H1 (cell line): ENCODE results near the gene F11R. TPM values are rescaled to one million over a fixed set of nuclear protein-coding genes. Genes with fewer than 3 reads are reported as not detected.
A peak's percentile ranks its signal among the peaks of the same experiment; 100 is the strongest.

Experiments used
- CTCF ChIA-PET: fragments of 300-600 bp; sonication (Branson Sonifier 250); formaldehyde crosslinking; loops from one replicate; lab custom pipeline; 2021; ENCODE audit not compliant: partially characterized antibody; lab: Charles Lee
- POLR2A ChIA-PET: fragments of 300-600 bp; sonication (Branson Sonifier 250); formaldehyde crosslinking; loops from one replicate; lab custom pipeline; 2021; ENCODE audit warnings: inconsistent platforms; ENCODE audit not compliant: partially characterized antibody; lab: Charles Lee
- DNase-seq, 2 experiments: peaks; one replicate each; pipeline versions ENCODE4 v3.0.0 to v3.0.0-alpha.2; 2010 to 2022; ENCODE audit warnings: low spot score in 2 of 2, low read depth in 1 of 2, mixed read lengths in 1 of 2
- FAIRE-seq: peaks from 2 replicates; lab custom pipeline; 2011; peaks lifted over from hg19 to GRCh38; lab: Jason Lieb, UNC
- H2AFZ ChIP-seq: 2 replicates; pipeline ENCODE4 v1.8.1; 2012; ENCODE audit warnings: low read length, inconsistent platforms
- H2AK5ac ChIP-seq: 2 replicates; pipeline ENCODE4 v1.6.1; 2013; ENCODE audit warnings: low read depth, low read length
- H2BK120ac ChIP-seq: replicated peaks from 2 replicates; pipeline ENCODE3; 2013; ENCODE audit warnings: low read depth, low read length, inconsistent platforms
- H2BK12ac ChIP-seq: 2 replicates; pipeline ENCODE4 v1.6.1; 2013; ENCODE audit warnings: low read depth, low read length
- H2BK15ac ChIP-seq: 2 replicates; pipeline ENCODE4 v1.6.1; 2013; ENCODE audit warnings: low read length
- H2BK20ac ChIP-seq: 2 replicates; pipeline ENCODE4 v1.6.1; 2013; ENCODE audit warnings: low read length
- H2BK5ac ChIP-seq: 2 replicates; pipeline ENCODE4 v1.6.1; 2013; ENCODE audit warnings: low read depth, low read length
- H3K14ac ChIP-seq: 2 replicates; pipeline ENCODE4 v1.6.1; 2013; ENCODE audit warnings: inconsistent platforms; ENCODE audit not compliant: insufficient read length
- H3K18ac ChIP-seq: 2 replicates; pipeline ENCODE4 v1.6.1; 2013; ENCODE audit warnings: low read length; ENCODE audit errors: extremely low read depth
- H3K23ac ChIP-seq: 2 replicates; pipeline ENCODE4 v1.6.1; 2013; ENCODE audit warnings: inconsistent platforms; ENCODE audit not compliant: insufficient read length
- H3K23me2 ChIP-seq: 2 replicates; pipeline ENCODE4 v1.6.1; 2013; ENCODE audit warnings: low read depth, low read length
- H3K27ac ChIP-seq: 2 replicates; pipeline ENCODE4 v1.6.1; 2011; ENCODE audit warnings: low read depth, low read length, inconsistent platforms
- H3K27me3 ChIP-seq, 4 experiments: replicated peaks in 1 of 4; 1 replicate in 1 of 4; 2 replicates in 3 of 4; pipeline versions ENCODE4 v1.6.1 to v1.8.1; 2011 to 2013; ENCODE audit warnings: low read length in 3 of 4, mild to moderate bottlenecking in 3 of 4, inconsistent platforms in 2 of 4, mixed read lengths in 2 of 4, moderate library complexity in 1 of 4; ENCODE audit not compliant: control insufficient read depth in 3 of 4, insufficient read depth in 3 of 4; ENCODE audit errors: extremely low read depth in 1 of 4
- H3K36me3 ChIP-seq, 4 experiments: 2 replicates each; pipeline versions ENCODE4 v1.6.1 to v1.8.1; 2011 to 2013; ENCODE audit warnings: mild to moderate bottlenecking in 4 of 4, low read length in 3 of 4, moderate library complexity in 2 of 4, control low read depth in 1 of 4, inconsistent platforms in 1 of 4; ENCODE audit not compliant: insufficient read depth in 4 of 4, control insufficient read depth in 2 of 4
- H3K4ac ChIP-seq: replicated peaks from 2 replicates; pipeline ENCODE3; 2013; ENCODE audit warnings: low read length, low read depth, mixed read lengths, inconsistent platforms; ENCODE audit not compliant: insufficient read length
- H3K4me1 ChIP-seq, 4 experiments: replicated peaks in 1 of 4; 1 replicate in 1 of 4; 2 replicates in 3 of 4; pipeline versions ENCODE4 v1.6.1 to v1.8.1; 2011 to 2013; ENCODE audit warnings: low read length in 3 of 4, inconsistent platforms in 2 of 4, mixed read lengths in 1 of 4; ENCODE audit not compliant: insufficient read depth in 4 of 4, control insufficient read depth in 3 of 4
- H3K4me2 ChIP-seq, 2 experiments: 2 replicates each; pipeline versions ENCODE4 v1.6.1 to v1.8.1; 2011 to 2013; ENCODE audit warnings: low read depth in 2 of 2, low read length in 2 of 2, control low read depth in 1 of 2, inconsistent platforms in 1 of 2, mild to moderate bottlenecking in 1 of 2; ENCODE audit not compliant: insufficient read depth in 1 of 2
- H3K4me3 ChIP-seq, 4 experiments: fragments of 200-600, 300-600 bp in 1 of 4; sonication (generic), shearing (Covaris generic), sonication (Bioruptor Twin) in 1 of 4; 2 replicates each; pipeline versions ENCODE4 v1.5.1 to v1.8.1; 2011 to 2016; ENCODE audit warnings: low read length in 4 of 4, low read depth in 3 of 4, control low read depth in 2 of 4, inconsistent platforms in 2 of 4, mild to moderate bottlenecking in 2 of 4, mixed read lengths in 1 of 4, moderate library complexity in 1 of 4; ENCODE audit not compliant: insufficient read depth in 2 of 4; ENCODE audit errors: extremely low read depth in 1 of 4
- H3K56ac ChIP-seq: replicated peaks from 2 replicates; pipeline ENCODE3; 2013; ENCODE audit warnings: low read depth, mild to moderate bottlenecking, mixed read lengths, low read length, inconsistent platforms; ENCODE audit not compliant: insufficient read length
- H3K79me1 ChIP-seq: 2 replicates; pipeline ENCODE4 v1.6.1; 2013; ENCODE audit warnings: low read depth, low read length, control low read depth
- H3K79me2 ChIP-seq, 2 experiments: 2 replicates each; pipeline versions ENCODE4 v1.6.1 to v1.8.1; 2012 to 2013; ENCODE audit warnings: low read length in 2 of 2, mild to moderate bottlenecking in 2 of 2, inconsistent platforms in 1 of 2; ENCODE audit not compliant: insufficient read depth in 2 of 2, control insufficient read depth in 1 of 2
- H3K9ac ChIP-seq, 4 experiments: replicated peaks in 1 of 4; 1 replicate in 1 of 4; 2 replicates in 3 of 4; pipeline versions ENCODE4 v1.6.1 to v1.8.1; 2011 to 2013; ENCODE audit warnings: low read depth in 3 of 4, low read length in 3 of 4, control low read depth in 2 of 4, mild to moderate bottlenecking in 2 of 4, moderate library complexity in 2 of 4, inconsistent platforms in 1 of 4; ENCODE audit errors: extremely low read depth in 1 of 4
- H3K9me3 ChIP-seq, 2 experiments: 2 replicates each; pipeline versions ENCODE4 v1.6.1 to v1.8.1; 2012 to 2013; ENCODE audit warnings: mild to moderate bottlenecking in 2 of 2, moderate library complexity in 2 of 2, control low read depth in 1 of 2, inconsistent platforms in 1 of 2, low read depth in 1 of 2, low read length in 1 of 2, mixed read lengths in 1 of 2; ENCODE audit not compliant: insufficient read depth in 2 of 2
- H4K20me1 ChIP-seq, 2 experiments: replicated peaks in 1 of 2; 2 replicates each; pipeline versions ENCODE3 to v1.8.1; 2011 to 2013; ENCODE audit warnings: inconsistent platforms in 2 of 2, low read length in 2 of 2, mild to moderate bottlenecking in 1 of 2; ENCODE audit not compliant: insufficient read depth in 2 of 2, control insufficient read depth in 1 of 2
- H4K5ac ChIP-seq: 2 replicates; pipeline ENCODE4 v1.6.1; 2013; ENCODE audit warnings: low read length, low read depth, mixed read lengths, inconsistent platforms; ENCODE audit not compliant: insufficient read length
- H4K8ac ChIP-seq: 2 replicates; pipeline ENCODE4 v1.8.0; 2013; ENCODE audit warnings: mild to moderate bottlenecking, moderate library complexity, low read length, inconsistent platforms; ENCODE audit not compliant: insufficient read depth; ENCODE audit errors: extremely low read depth
- H4K91ac ChIP-seq: replicated peaks from 2 replicates; pipeline ENCODE3; 2013; ENCODE audit warnings: low read length, mixed read lengths, inconsistent platforms; ENCODE audit not compliant: insufficient read length
- HDAC2 ChIP-seq, 2 experiments: fragments of 300-600 bp in 1 of 2; sonication (generic) in 1 of 2; IDR thresholded peaks; 2 replicates each; pipeline ENCODE4 v1.6.1; 2011 to 2012; ENCODE audit warnings: low read depth in 2 of 2, low read length in 2 of 2, mild to moderate bottlenecking in 2 of 2, moderate library complexity in 2 of 2, borderline replicate concordance in 1 of 2, inconsistent platforms in 1 of 2
- HDAC6 ChIP-seq: IDR thresholded peaks from one replicate; pipeline ENCODE4 v1.7.1; 2012; ENCODE audit warnings: low read depth, mild to moderate bottlenecking, inconsistent platforms, low read length, moderate library complexity
- RAD21 ChIP-seq, 2 experiments: IDR thresholded peaks in 1 of 2; conservative IDR thresholded peaks in 1 of 2; 2 replicates each; pipeline ENCODE4 v1.6.1; 2011; ENCODE audit warnings: low read depth in 2 of 2, low read length in 2 of 2, improper control_type of control experiment in 1 of 2, inconsistent platforms in 1 of 2, mild to moderate bottlenecking in 1 of 2, moderate library complexity in 1 of 2
- SIX5 ChIP-seq: IDR thresholded peaks from 2 replicates; pipeline ENCODE4 v1.6.1; 2011; ENCODE audit warnings: mild to moderate bottlenecking, low read depth, low read length
- TCF12 ChIP-seq: IDR thresholded peaks from 2 replicates; pipeline ENCODE4 v1.6.1; 2011; ENCODE audit warnings: low read depth, mild to moderate bottlenecking, low read length
- TEAD4 ChIP-seq: IDR thresholded peaks from 2 replicates; pipeline ENCODE4 v1.6.1; 2012; ENCODE audit warnings: low read depth, low read length, inconsistent platforms, mixed read lengths
- WGBS, 2 experiments: shearing (Covaris generic) in 1 of 2; methylation state at CpG; one replicate each; pipeline versions ENCODE4 v1.1.6 to v1.1.7; 2013 to 2015; ENCODE audit warnings: low lambda C conversion rate in 2 of 2, mixed read lengths in 2 of 2, inconsistent platforms in 1 of 2, low coverage in 1 of 2, missing lambda C conversion rate in 1 of 2; ENCODE audit not compliant: insufficient replicate concordance in 2 of 2, insufficient coverage in 1 of 2, insufficient read length in 1 of 2; ENCODE audit errors: extremely low coverage in 1 of 2, missing lambda C conversion rate in 1 of 2; 5-methylcytosine and 5-hydroxymethylcytosine counted together
- polyA plus RNA-seq, 7 experiments: library from polyadenylated mRNA; depleted of rRNA in 3 of 7; stranded (reverse) in 5 of 7; unstranded in 2 of 7; fragments of >200 nt in 5 of 7; fragments of 200-250 nt in 2 of 7; gene quantifications; 1 replicate in 5 of 7; 2 replicates in 1 of 7; 4 replicates in 1 of 7; pipeline versions ENCODE4 v1.2.1 to v1.2.3, GENCODE V29; 2011 to 2013; ENCODE audit warnings: missing spikeins in 2 of 7, mixed read lengths in 2 of 7
- total RNA-seq: library from RNA; stranded (reverse); fragmentation: NEBNext Ultra II Directional; extraction: Animal tissue kit (Norgen Biotek cat#: 25700); gene quantifications from 2 replicates; pipeline ENCODE4 v1.2.1, GENCODE V29; 2021
- TF ChIP-seq, protein P1 (sequence below), 3 experiments: IDR thresholded peaks; 1 replicate in 2 of 3; 2 replicates in 1 of 3; pipeline versions ENCODE4 v1.5.1 to v1.6.1; 2011; ENCODE audit warnings: low read length in 3 of 3, mild to moderate bottlenecking in 3 of 3, inconsistent platforms in 2 of 3, low read depth in 1 of 3, moderate library complexity in 1 of 3; ENCODE audit not compliant: insufficient read depth in 1 of 3; ENCODE audit errors: control extremely low read depth in 1 of 3

Gene F11R
- total and polyA plus RNA-seq, 2 of the 8 experiments (the other 6 are each of a cell fraction or from before 2014, with no cell fraction given): 159 to 200 TPM

DNA sequence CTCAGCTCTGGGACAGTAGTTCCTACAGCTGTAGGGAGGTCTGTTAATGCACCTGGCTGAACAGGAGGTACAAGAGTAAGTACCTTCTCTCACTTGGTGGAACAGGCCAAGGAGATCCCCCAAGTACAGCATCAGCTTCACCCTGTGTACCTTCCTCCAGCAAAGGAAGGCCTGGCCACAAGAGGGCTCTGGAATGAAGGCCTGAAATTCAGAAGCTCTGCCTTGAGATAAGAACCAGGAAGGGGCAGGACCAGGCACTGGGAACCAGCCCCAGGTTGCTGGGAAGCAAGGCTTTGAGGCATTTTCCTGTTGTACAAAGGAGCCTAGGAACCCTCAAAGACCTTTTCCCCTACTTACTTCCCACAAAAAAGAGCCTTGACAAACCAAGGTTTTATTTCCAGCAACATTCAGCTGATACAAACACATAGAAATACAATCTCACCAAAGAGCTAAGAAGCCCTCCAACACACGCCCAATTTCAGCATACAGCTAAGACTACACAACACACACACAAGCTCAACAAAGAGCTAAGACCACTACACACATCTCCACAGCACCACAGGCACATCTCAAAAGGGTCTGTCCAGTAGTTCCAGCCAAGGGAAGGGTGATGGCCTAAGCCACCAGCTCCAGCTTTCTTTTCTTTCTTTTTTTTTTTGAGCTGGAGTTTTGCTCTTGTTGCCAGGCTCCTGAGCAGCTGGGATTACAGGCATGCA is 23.5 kb downstream of the F11R start:
- no peak overlapping the region for H3K27ac ChIP-seq
- no peak overlapping the region for H3K4me2 ChIP-seq

More for the DNA sequence above, 23.5 kb downstream of the F11R start:
- Histone ChIP-seq H3K18ac (no peak overlapping the region), H2AFZ (no peak overlapping the region), H2BK5ac (no peak overlapping the region; the same call in 1 of the 2 replicates), H4K8ac (no peak overlapping the region), H3K4me1 (peaks cover 0 to 3% (median 0%) of the 10 kb centered on the region in 4 experiments; a peak in 1 of 7 replicates), H4K91ac (no peak overlapping the region)
- POLR2A ChIA-PET: interaction anchor here (1.0 to 3.8 kb wide), 11 partner anchors 10 to 135 kb away, joined by 3 to 16 read pairs (median 3); partner anchors contain the start of genes DEDD, F11R and USF1
- TF ChIP-seq TEAD4 (no peak), HDAC6 (no peak), SIX5 (no peak), HDAC2 (IDR thresholded peaks at IDR 0.05; ENCODE audit: borderline replicate concordance in 1 of 2, low read depth in 2 of 2, low read length in 2 of 2) (no peak), RAD21 (IDR thresholded peaks at IDR 0.05 in 1 of 2, conservative IDR thresholded peaks at IDR 0.05 in 1 of 2; ENCODE audit: low read depth in 2 of 2, low read length in 2 of 2) (peak; percentile 63 to 80), TCF12 (no peak)
- TF ChIP-seq, protein P1, sequence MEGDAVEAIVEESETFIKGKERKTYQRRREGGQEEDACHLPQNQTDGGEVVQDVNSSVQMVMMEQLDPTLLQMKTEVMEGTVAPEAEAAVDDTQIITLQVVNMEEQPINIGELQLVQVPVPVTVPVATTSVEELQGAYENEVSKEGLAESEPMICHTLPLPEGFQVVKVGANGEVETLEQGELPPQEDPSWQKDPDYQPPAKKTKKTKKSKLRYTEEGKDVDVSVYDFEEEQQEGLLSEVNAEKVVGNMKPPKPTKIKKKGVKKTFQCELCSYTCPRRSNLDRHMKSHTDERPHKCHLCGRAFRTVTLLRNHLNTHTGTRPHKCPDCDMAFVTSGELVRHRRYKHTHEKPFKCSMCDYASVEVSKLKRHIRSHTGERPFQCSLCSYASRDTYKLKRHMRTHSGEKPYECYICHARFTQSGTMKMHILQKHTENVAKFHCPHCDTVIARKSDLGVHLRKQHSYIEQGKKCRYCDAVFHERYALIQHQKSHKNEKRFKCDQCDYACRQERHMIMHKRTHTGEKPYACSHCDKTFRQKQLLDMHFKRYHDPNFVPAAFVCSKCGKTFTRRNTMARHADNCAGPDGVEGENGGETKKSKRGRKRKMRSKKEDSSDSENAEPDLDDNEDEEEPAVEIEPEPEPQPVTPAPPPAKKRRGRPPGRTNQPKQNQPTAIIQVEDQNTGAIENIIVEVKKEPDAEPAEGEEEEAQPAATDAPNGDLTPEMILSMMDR (IDR thresholded peaks at IDR 0.05; ENCODE audit: control extremely low read depth in 1 of 3, insufficient read depth in 1 of 3, low read depth in 1 of 3, low read length in 3 of 3): peak; percentile 57 to 77 (median 71)
- TF ChIP-seq, all 59 proteins: peak for 2
- Histone ChIP-seq H3K23ac (no peak overlapping the region), H3K14ac (no peak overlapping the region), H3K79me1 (peaks cover 4% of the 10 kb centered on the region), H2BK120ac (no peak overlapping the region), H3K4ac (no peak overlapping the region), H3K27me3 (no peaks in the 10 kb centered on the region), H3K4me3 (no peak overlapping the region), H2BK15ac (no peak overlapping the region), H3K9me3 (no peaks in the 10 kb centered on the region), H3K36me3 (peaks cover 33 to 58% (median 38%) of the 10 kb centered on the region in 4 experiments), H2AK5ac (no peak overlapping the region), H3K23me2 (no peaks in the 10 kb centered on the region), H2BK20ac (no peak overlapping the region), H3K79me2 (peaks cover 0 to 10% of the 10 kb centered on the region in 2 experiments; a peak in 3 of 4 replicates), H4K5ac (no peak overlapping the region), H2BK12ac (no peak overlapping the region), H3K56ac (no peak overlapping the region), H3K9ac (no peak overlapping the region), H4K20me1 (peaks cover 0 to 16% of the 10 kb centered on the region in 2 experiments)
- no peak for DNase-seq
- no peak for FAIRE-seq
- CTCF ChIA-PET: interaction anchor here (0.7 to 5.1 kb wide), 35 partner anchors 8 to 273 kb away, joined by 3 to 58 read pairs (median 5); partner anchors contain the start of genes F11R, ITLN2, KLHDC9 and TSTD1
- WGBS, 2 experiments: 78% methylated on average over 1 of the region's 1 CpG; no CpG with 5 or more reads in 1 of the 2 experiments
